K562 (cell line): ENCODE data around the gene VTN.

Source experiments
- CREB1 ChIP-seq, 2 experiments: sonication (generic) in 1 of 2; formaldehyde crosslinking in 1 of 2; IDR thresholded peaks; 2 replicates each; pipeline versions ENCODE4 v1.6.1 to v1.8.0; 2012 to 2022; ENCODE audit warnings: inconsistent platforms in 1 of 2, mild to moderate bottlenecking in 1 of 2, missing genetic modification reagents in 1 of 2, moderate library complexity in 1 of 2
- KLF16 ChIP-seq: IDR thresholded peaks from 2 replicates; pipeline ENCODE4 v1.6.1; 2016; ENCODE audit warnings: antibody characterized with exemption
- POLR2A ChIP-seq: fragments of 450-650 bp; conservative IDR thresholded peaks from 2 replicates; pipeline ENCODE4 v1.6.1; 2016
- TF ChIP-seq, protein P1 (sequence below), 3 experiments: IDR thresholded peaks in 2 of 3; conservative IDR thresholded peaks in 1 of 3; 2 replicates each; pipeline ENCODE4 v1.5.1; 2011 to 2012; ENCODE audit warnings: low read length in 3 of 3, mild to moderate bottlenecking in 3 of 3, control low read depth in 2 of 3, improper control_type of control experiment in 1 of 3, inconsistent platforms in 1 of 3, low read depth in 1 of 3, mixed read lengths in 1 of 3, moderate library complexity in 1 of 3; ENCODE audit not compliant: insufficient read depth in 2 of 3
- TF ChIP-seq, protein P2 (sequence below): fragments of 250-450 bp; sonication (Bioruptor Pico); IDR thresholded peaks from 2 replicates; pipeline ENCODE4 v1.5.0; 2020; ENCODE audit warnings: mild to moderate bottlenecking, borderline replicate concordance

DNA sequence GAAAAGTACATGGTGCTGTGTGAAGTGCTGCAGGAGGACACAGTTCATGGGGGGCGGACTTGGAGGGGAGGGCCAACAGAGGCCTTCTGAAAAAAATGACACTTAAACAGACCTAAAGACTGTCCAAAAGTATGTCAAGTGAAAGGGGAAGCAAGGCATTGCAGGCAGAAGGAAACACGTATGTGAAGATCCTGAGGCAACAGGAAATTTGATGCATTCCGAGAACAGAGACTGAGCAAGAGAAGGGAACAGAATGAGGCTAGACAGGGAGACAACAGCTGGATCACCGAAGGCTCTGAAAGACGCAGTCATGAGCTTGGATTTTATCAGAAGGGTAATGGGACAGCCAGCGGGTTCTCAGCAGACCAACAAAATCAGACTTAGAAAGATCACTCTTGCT is 35.9 kb downstream of the VTN start:
- TF ChIP-seq CREB1 (IDR thresholded peaks at IDR 0.05) (no peak), CREB1 (CRISPR knock-in tag; IDR thresholded peaks at IDR 0.05) (no peak), KLF16 (no peak), POLR2A (no peak)
- TF ChIP-seq, protein P1, sequence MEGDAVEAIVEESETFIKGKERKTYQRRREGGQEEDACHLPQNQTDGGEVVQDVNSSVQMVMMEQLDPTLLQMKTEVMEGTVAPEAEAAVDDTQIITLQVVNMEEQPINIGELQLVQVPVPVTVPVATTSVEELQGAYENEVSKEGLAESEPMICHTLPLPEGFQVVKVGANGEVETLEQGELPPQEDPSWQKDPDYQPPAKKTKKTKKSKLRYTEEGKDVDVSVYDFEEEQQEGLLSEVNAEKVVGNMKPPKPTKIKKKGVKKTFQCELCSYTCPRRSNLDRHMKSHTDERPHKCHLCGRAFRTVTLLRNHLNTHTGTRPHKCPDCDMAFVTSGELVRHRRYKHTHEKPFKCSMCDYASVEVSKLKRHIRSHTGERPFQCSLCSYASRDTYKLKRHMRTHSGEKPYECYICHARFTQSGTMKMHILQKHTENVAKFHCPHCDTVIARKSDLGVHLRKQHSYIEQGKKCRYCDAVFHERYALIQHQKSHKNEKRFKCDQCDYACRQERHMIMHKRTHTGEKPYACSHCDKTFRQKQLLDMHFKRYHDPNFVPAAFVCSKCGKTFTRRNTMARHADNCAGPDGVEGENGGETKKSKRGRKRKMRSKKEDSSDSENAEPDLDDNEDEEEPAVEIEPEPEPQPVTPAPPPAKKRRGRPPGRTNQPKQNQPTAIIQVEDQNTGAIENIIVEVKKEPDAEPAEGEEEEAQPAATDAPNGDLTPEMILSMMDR (IDR thresholded peaks at IDR 0.05 in 2 of 3, conservative IDR thresholded peaks at IDR 0.05 in 1 of 3; ENCODE audit: insufficient read depth in 2 of 3, low read depth in 1 of 3, low read length in 3 of 3): no peak
- TF ChIP-seq, protein P2, sequence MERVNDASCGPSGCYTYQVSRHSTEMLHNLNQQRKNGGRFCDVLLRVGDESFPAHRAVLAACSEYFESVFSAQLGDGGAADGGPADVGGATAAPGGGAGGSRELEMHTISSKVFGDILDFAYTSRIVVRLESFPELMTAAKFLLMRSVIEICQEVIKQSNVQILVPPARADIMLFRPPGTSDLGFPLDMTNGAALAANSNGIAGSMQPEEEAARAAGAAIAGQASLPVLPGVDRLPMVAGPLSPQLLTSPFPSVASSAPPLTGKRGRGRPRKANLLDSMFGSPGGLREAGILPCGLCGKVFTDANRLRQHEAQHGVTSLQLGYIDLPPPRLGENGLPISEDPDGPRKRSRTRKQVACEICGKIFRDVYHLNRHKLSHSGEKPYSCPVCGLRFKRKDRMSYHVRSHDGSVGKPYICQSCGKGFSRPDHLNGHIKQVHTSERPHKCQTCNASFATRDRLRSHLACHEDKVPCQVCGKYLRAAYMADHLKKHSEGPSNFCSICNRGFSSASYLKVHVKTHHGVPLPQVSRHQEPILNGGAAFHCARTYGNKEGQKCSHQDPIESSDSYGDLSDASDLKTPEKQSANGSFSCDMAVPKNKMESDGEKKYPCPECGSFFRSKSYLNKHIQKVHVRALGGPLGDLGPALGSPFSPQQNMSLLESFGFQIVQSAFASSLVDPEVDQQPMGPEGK (CRISPR knock-in tag): no peak
